ENCODE measurements around the gene IRAG1.

- TF ChIP-seq FOS (IDR thresholded peaks at IDR 0.05; ENCODE audit: borderline replicate concordance, insufficient read depth, low read length) (no peak), POLR2AphosphoS5 (IDR thresholded peaks at IDR 0.05; ENCODE audit: insufficient read depth, low read depth, low read length) (no peak), MYC (IDR thresholded peaks at IDR 0.05; ENCODE audit: low read depth, low read length) (no peak)
Measured at GRCh38 chr11:10695833-10696232, 2.3 kb upstream of the IRAG1 start.

Data from endothelial cell of umbilical vein (primary cell).